RWPE2 (cell line): ENCODE results near the gene TACR2.

Experiments
- ATAC-seq: fragments of 200-7000 bp; cut with Tn5 transposase; 3 replicates; pipeline ENCODE4 v1.9.1; 2021; ENCODE audit warnings: low read depth
- DNase-seq: peaks from one replicate; pipeline ENCODE4 v3.0.0-alpha.2; 2020; ENCODE audit warnings: low spot score
- H3K27ac ChIP-seq: fragments of 450-650 bp; 2 replicates; pipeline ENCODE4 v1.5.1; 2017; ENCODE audit warnings: mild to moderate bottlenecking; ENCODE audit not compliant: poor library complexity, severe bottlenecking
- H3K27me3 ChIP-seq: fragments of 250-450 bp; sonication (Bioruptor Pico); 2 replicates; pipeline ENCODE4 v1.5.1; 2021; ENCODE audit warnings: mild to moderate bottlenecking, moderate library complexity; ENCODE audit not compliant: insufficient read depth, poor library complexity, severe bottlenecking
- H3K36me3 ChIP-seq: fragments of 250-450 bp; sonication (Bioruptor Pico); 2 replicates; pipeline ENCODE4 v1.5.1; 2020; ENCODE audit warnings: low read depth, mild to moderate bottlenecking, moderate library complexity
- H3K4me1 ChIP-seq: fragments of 250-450 bp; sonication (Bioruptor Pico); 2 replicates; pipeline ENCODE4 v1.5.1; 2021; ENCODE audit warnings: mild to moderate bottlenecking, moderate library complexity; ENCODE audit not compliant: insufficient read depth, poor library complexity, severe bottlenecking
- H3K4me3 ChIP-seq: fragments of 250-450 bp; sonication (Bioruptor Pico); 2 replicates; pipeline ENCODE4 v1.5.1; 2021; ENCODE audit warnings: mild to moderate bottlenecking, moderate library complexity; ENCODE audit not compliant: severe bottlenecking
- H3K9me3 ChIP-seq: fragments of 250-450 bp; sonication (Bioruptor Pico); 2 replicates; pipeline ENCODE4 v1.5.1; 2021; ENCODE audit warnings: mild to moderate bottlenecking, moderate library complexity; ENCODE audit not compliant: severe bottlenecking
- CTCF ChIP-seq: fragments of 450-650 bp; IDR thresholded peaks from one replicate; pipeline ENCODE4 v1.5.1; 2017; ENCODE audit warnings: mild to moderate bottlenecking, moderate library complexity; ENCODE audit not compliant: poor library complexity, severe bottlenecking

The TACR2 gene

GRCh38 chr10:69416695-69417094, at the start of gene TACR2:
TACR2 (minus strand) TSS chr10:69416918; CDS start chr10:69416323, 595 bp downstream.
- DNase-seq (no peak), ATAC-seq (no peak)
- Histone ChIP-seq H3K4me1 (no peaks in the 10 kb centered on the region), H3K36me3 (no peaks in the 10 kb centered on the region), H3K9me3 (no peaks in the 10 kb centered on the region), H3K4me3 (no peak within 1 kb of the TSS), H3K27me3 (no peaks in the 10 kb centered on the region), H3K27ac (no peak within 1 kb of the TSS)
- TF ChIP-seq CTCF: no peak

- TF ChIP-seq CTCF: no peak
- H3K36me3 ChIP-seq: no peaks in the 10 kb centered on the region
- ATAC-seq: no peak
- no peak overlapping the region for H3K4me3 ChIP-seq
- no peak overlapping the region for H3K27ac ChIP-seq
- H3K9me3 ChIP-seq: no peaks in the 10 kb centered on the region
- no peaks in the 10 kb centered on the region for H3K27me3 ChIP-seq
- H3K4me1 ChIP-seq: peaks cover 4% of the 10 kb centered on the region
- no peak for DNase-seq
These were observed 49.4 kb upstream of the TACR2 start for GRCh38 chr10:69466158-69466490.

GRCh38 chr10:69465457-69466157, 48.9 kb upstream of the TACR2 start:
- no peak for TF ChIP-seq CTCF
- no peaks in the 10 kb centered on the region for H3K9me3 ChIP-seq
- no peak overlapping the region for H3K4me3 ChIP-seq
- DNase-seq (no peak), ATAC-seq (no peak)
- H3K27me3 ChIP-seq: no peaks in the 10 kb centered on the region
- H3K36me3 ChIP-seq: no peaks in the 10 kb centered on the region
- peaks cover 4% of the 10 kb centered on the region for H3K4me1 ChIP-seq
- no peak overlapping the region for H3K27ac ChIP-seq

- H3K27me3 ChIP-seq: no peaks in the 10 kb centered on the region
- no peaks in the 10 kb centered on the region for H3K36me3 ChIP-seq
- H3K4me1 ChIP-seq: peaks cover 4% of the 10 kb centered on the region
- no peak for TF ChIP-seq CTCF
- no peaks in the 10 kb centered on the region for H3K9me3 ChIP-seq
- no peak for DNase-seq
- no peak overlapping the region for H3K27ac ChIP-seq
- no peak overlapping the region for H3K4me3 ChIP-seq
- ATAC-seq: no peak
These were observed 48.2 kb upstream of the TACR2 start for GRCh38 chr10:69464801-69465401.

- H3K27ac ChIP-seq: no peak overlapping the region
- no peak for ATAC-seq
- H3K9me3 ChIP-seq: no peaks in the 10 kb centered on the region
- no peak for DNase-seq
- H3K4me3 ChIP-seq: no peak overlapping the region
- no peaks in the 10 kb centered on the region for H3K36me3 ChIP-seq
- H3K4me1 ChIP-seq: peaks cover 4% of the 10 kb centered on the region
- H3K27me3 ChIP-seq: no peaks in the 10 kb centered on the region
- TF ChIP-seq CTCF: no peak
These were observed 47.7 kb upstream of the TACR2 start for GRCh38 chr10:69464401-69464800.
